Measurements from ENCODE around the gene POLR1A. TPM values are rescaled to one million over a fixed set of nuclear protein-coding genes. Genes with fewer than 3 reads are reported as not detected.

POLR1A gene
- total and polyA plus RNA-seq, 2 donors (not counting 3 experiments of a cell fraction or from before 2014, with no cell fraction given), result 7.6 to 40.7 TPM

DNA sequence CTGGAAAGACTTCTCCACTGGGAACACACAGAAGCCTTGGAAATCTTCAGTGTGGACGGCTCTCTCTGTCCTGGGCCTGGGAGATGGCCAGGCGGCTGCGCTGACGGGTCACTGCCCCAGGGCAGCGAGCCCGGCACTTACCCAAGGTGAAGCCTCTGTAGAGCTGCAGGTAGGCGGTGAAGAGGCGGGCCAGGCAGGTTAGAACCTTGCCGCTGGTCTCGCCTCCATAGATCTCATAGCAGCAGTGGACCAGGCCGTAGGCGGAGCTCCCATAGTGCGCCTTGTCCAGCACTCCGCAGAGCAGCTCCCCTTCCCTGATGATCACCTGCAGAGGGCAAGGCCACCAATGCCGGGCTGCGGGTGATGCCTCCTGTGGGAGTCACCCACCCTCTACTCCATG is 53.0 kb downstream of the POLR1A start:
- Histone ChIP-seq H3K27me3 (ENCODE audit: control insufficient read depth in 2 of 2, insufficient read depth in 2 of 2, low read length in 2 of 2) (no peaks in the 10 kb centered on the region), H3K9ac (replicated peaks; ENCODE audit: extremely low read depth, insufficient read depth, low read length) (no peak overlapping the region), H3K4me1 (ENCODE audit: control insufficient read depth, extremely low read depth, insufficient read depth, low read length) (no peaks in the 10 kb centered on the region), H2AFZ (ENCODE audit: low read depth, low read length) (no peak overlapping the region), H3K36me3 (ENCODE audit: control insufficient read depth in 2 of 2, extremely low read depth in 1 of 2, insufficient read depth in 2 of 2, low read length in 2 of 2) (peaks cover 10 to 15% of the 10 kb centered on the region in 2 experiments), H3K4me3 (replicated peaks in 1 of 3; ENCODE audit: insufficient read depth in 1 of 3, low read depth in 1 of 3, low read length in 3 of 3) (no peak overlapping the region), H3K79me2 (ENCODE audit: control insufficient read depth, insufficient read depth, low read length) (no peaks in the 10 kb centered on the region), H3K9me3 (replicated peaks; ENCODE audit: control insufficient read depth, insufficient read depth, low read length) (no peaks in the 10 kb centered on the region), H3K27ac (ENCODE audit: insufficient read depth, low read depth, low read length) (no peak overlapping the region), H3K4me2 (ENCODE audit: insufficient read depth, low read length) (no peak overlapping the region), H3K9me1 (replicated peaks; ENCODE audit: control insufficient read depth, extremely low read depth, insufficient read depth, low read length) (no peaks in the 10 kb centered on the region), H4K20me1 (replicated peaks; ENCODE audit: control insufficient read depth, extremely low read depth, insufficient read depth, low read length) (no peaks in the 10 kb centered on the region)
- dilution Hi-C loops (cut with MboI; ENCODE audit: extremely low pct_ligation_motif_present, low sequenced_read_pairs), result no loop called here
- no peak for FAIRE-seq
- no TSS peak for BruUV-seq (replicated peaks)
- ChIA-PET CTCF (interaction anchor here (1.5 to 1.6 kb wide), 2 partner anchors 15 to 28 kb away, joined by 4 to 5 read pairs; no protein-coding TSS in a partner anchor), POLR2A (no interaction called here)
- no peak for DNase-seq (ENCODE audit: low read depth, low spot score)
- no peak for TF ChIP-seq POLR2A (IDR thresholded peaks at IDR 0.05; ENCODE audit: low read depth, low read length)
- TF ChIP-seq JUN (IDR thresholded peaks at IDR 0.05; ENCODE audit: borderline replicate concordance, insufficient read depth, insufficient read length, low read depth), result no peak
- TF ChIP-seq, protein P1, sequence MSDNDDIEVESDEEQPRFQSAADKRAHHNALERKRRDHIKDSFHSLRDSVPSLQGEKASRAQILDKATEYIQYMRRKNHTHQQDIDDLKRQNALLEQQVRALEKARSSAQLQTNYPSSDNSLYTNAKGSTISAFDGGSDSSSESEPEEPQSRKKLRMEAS (IDR thresholded peaks at IDR 0.05; ENCODE audit: insufficient read depth, insufficient read length), result no peak
- TF ChIP-seq POLR2AphosphoS5 (IDR thresholded peaks at IDR 0.05; ENCODE audit: insufficient read depth, low read depth, low read length), result no peak
- no peak for TF ChIP-seq FOS (IDR thresholded peaks at IDR 0.05; ENCODE audit: borderline replicate concordance, insufficient read depth, low read length)
- TF ChIP-seq EZH2 (IDR thresholded peaks at IDR 0.05; ENCODE audit: borderline replicate concordance, low read depth, low read length, severe bottlenecking), result no peak
- no peak for TF ChIP-seq MYC (IDR thresholded peaks at IDR 0.05; ENCODE audit: low read depth, low read length)
- TF ChIP-seq GATA2 (IDR thresholded peaks at IDR 0.05; ENCODE audit: insufficient read depth, insufficient read length, low read depth, low read length), result no peak
- TF ChIP-seq, protein P2, sequence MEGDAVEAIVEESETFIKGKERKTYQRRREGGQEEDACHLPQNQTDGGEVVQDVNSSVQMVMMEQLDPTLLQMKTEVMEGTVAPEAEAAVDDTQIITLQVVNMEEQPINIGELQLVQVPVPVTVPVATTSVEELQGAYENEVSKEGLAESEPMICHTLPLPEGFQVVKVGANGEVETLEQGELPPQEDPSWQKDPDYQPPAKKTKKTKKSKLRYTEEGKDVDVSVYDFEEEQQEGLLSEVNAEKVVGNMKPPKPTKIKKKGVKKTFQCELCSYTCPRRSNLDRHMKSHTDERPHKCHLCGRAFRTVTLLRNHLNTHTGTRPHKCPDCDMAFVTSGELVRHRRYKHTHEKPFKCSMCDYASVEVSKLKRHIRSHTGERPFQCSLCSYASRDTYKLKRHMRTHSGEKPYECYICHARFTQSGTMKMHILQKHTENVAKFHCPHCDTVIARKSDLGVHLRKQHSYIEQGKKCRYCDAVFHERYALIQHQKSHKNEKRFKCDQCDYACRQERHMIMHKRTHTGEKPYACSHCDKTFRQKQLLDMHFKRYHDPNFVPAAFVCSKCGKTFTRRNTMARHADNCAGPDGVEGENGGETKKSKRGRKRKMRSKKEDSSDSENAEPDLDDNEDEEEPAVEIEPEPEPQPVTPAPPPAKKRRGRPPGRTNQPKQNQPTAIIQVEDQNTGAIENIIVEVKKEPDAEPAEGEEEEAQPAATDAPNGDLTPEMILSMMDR (IDR thresholded peaks at IDR 0.05; ENCODE audit: extremely low read depth in 1 of 2, insufficient read depth in 1 of 2, low read depth in 1 of 2, low read length in 2 of 2), result no peak
- intact Hi-C loops (cut with micrococcal nuclease), result no loop called here

All from endothelial cell of umbilical vein (primary cell).